HFFc6 (cell line): ENCODE results near the gene FLCN. TPM values are rescaled to one million over a fixed set of nuclear protein-coding genes. Genes with fewer than 3 reads are reported as not detected.
A peak's percentile ranks its signal among the peaks of the same experiment; 100 is the strongest.
"Not testable (repeated sequence)": the region's sequence is repeated elsewhere in the genome, so short reads cannot be mapped to it uniquely, and the experiment has no call there.

ENCODE experiments used
- DNase-seq: peaks from one replicate; pipeline ENCODE4 v3.0.0-alpha.2; 2018
- H3K27ac Mint-ChIP-seq: 2 replicates; pipeline ENCODE4 v1.8.0; 2020; ENCODE audit warnings: mild to moderate bottlenecking, mixed read lengths
- H3K27me3 Mint-ChIP-seq: 2 replicates; pipeline ENCODE4 v1.8.0; 2021; ENCODE audit warnings: mild to moderate bottlenecking, moderate library complexity, mixed read lengths; ENCODE audit not compliant: insufficient read depth
- H3K36me3 Mint-ChIP-seq: 2 replicates; pipeline ENCODE4 v1.8.0; 2021; ENCODE audit warnings: low read depth, mixed read lengths
- H3K4me1 Mint-ChIP-seq: 2 replicates; pipeline ENCODE4 v1.8.0; 2020; ENCODE audit warnings: low read depth, mixed read lengths
- H3K4me3 Mint-ChIP-seq: 2 replicates; pipeline ENCODE4 v1.8.0; 2020; ENCODE audit warnings: mild to moderate bottlenecking, moderate library complexity, mixed read lengths
- H3K9me3 Mint-ChIP-seq: 2 replicates; pipeline ENCODE4 v1.8.0; 2020; ENCODE audit warnings: mild to moderate bottlenecking, mixed read lengths
- total RNA-seq, 6 experiments: library from RNA; stranded (reverse); fragmentation: NEBNext Ultra II Directional; extraction: Animal tissue kit (Norgen Biotek cat#: 25700); gene quantifications; 2 replicates in 1 of 6; 3 replicates in 5 of 6; pipeline ENCODE4 v1.2.3, GENCODE V29; 2021
- TF ChIP-seq, protein P1 (sequence below): fragments of 200-600 bp; sonication (generic); IDR thresholded peaks from 2 replicates; pipeline ENCODE4 v1.5.0; 2021; ENCODE audit warnings: antibody characterized with exemption, mild to moderate bottlenecking

The FLCN gene
- total RNA-seq, 6 experiments from 2014 or later: 15.8 to 19.2 (median 17.3) TPM

DNA sequence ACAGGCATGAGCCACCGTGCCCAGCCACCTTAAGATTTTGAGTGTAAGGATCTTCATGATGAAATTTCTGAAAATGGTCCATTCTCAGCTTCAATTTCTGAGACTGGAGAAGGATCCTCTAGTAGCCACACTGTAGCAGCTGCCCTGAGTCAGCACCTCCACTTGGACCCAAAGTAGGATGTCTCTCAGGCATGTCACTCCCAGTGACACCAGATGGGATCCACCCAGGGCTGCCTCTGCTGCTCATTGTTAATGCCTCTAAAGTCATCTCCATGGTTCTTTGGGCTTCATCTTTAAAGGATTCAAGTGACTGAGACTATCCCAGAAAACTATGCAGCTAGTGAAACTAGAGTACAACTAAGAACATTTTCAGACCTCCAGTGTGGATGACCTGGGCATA lies 38.7 kb downstream of the FLCN start:
- Mint-ChIP-seq H3K9me3 (no peaks in the 10 kb centered on the region), H3K27me3 (peaks cover 7% of the 10 kb centered on the region), H3K27ac (no peak overlapping the region; the same call in 1 of the 2 replicates), H3K36me3 (peaks cover 5% of the 10 kb centered on the region), H3K4me1 (peaks cover 23% of the 10 kb centered on the region), H3K4me3 (no peak overlapping the region)
- TF ChIP-seq, protein P1, sequence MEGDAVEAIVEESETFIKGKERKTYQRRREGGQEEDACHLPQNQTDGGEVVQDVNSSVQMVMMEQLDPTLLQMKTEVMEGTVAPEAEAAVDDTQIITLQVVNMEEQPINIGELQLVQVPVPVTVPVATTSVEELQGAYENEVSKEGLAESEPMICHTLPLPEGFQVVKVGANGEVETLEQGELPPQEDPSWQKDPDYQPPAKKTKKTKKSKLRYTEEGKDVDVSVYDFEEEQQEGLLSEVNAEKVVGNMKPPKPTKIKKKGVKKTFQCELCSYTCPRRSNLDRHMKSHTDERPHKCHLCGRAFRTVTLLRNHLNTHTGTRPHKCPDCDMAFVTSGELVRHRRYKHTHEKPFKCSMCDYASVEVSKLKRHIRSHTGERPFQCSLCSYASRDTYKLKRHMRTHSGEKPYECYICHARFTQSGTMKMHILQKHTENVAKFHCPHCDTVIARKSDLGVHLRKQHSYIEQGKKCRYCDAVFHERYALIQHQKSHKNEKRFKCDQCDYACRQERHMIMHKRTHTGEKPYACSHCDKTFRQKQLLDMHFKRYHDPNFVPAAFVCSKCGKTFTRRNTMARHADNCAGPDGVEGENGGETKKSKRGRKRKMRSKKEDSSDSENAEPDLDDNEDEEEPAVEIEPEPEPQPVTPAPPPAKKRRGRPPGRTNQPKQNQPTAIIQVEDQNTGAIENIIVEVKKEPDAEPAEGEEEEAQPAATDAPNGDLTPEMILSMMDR: no peak
- DNase-seq: no peak

DNA sequence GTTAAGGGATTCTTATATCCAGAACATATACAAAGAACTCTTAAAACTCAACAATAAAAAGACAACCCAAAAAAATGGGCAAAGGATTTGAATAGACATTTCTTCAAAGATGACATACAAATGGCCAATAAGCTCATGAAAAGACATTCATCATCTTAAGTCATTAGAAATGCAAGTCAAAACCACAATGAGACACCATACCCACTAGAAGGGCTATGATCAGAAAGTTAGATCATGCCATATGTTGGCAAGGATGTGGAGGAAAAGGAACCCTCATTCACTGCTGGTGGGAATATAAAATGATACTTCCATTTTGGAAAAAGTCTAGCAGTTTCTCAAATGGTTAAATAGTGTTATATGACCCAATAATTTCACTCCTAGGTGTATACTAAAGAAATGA lies 40.2 kb downstream of the FLCN start:
- no peaks in the 10 kb centered on the region for H3K36me3 Mint-ChIP-seq
- TF ChIP-seq, protein P1: no peak
- no peak overlapping the region for H3K27ac Mint-ChIP-seq
- H3K4me3 Mint-ChIP-seq: no peak overlapping the region
- H3K27me3 Mint-ChIP-seq: peaks cover 10% of the 10 kb centered on the region
- H3K9me3 Mint-ChIP-seq: no peaks in the 10 kb centered on the region
- peaks cover 27% of the 10 kb centered on the region for H3K4me1 Mint-ChIP-seq
- DNase-seq: no peak

DNA sequence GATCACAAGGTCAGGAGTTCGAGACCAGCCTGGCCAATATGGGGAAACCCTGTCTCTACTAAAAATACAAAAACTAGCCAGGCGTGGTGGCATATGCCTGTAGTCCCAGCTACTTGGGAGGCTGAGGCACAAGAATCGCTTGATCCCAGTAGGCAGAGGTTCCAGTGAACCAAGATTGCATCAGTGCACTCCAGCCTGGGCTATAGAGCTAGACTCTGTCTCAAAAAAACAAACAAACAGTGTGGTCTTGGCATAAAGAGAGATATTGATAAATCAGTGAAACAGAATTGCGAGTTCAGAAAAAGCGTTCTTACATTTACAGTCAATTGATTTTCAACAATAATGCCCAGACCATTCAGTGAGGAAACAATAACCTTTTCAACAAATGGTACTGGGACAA lies 41.5 kb downstream of the FLCN start:
- H3K27ac Mint-ChIP-seq, H3K36me3 Mint-ChIP-seq, DNase-seq, H3K4me3 Mint-ChIP-seq, H3K9me3 Mint-ChIP-seq: not testable (repeated sequence)
- Mint-ChIP-seq H3K27me3 (peaks cover 13% of the 10 kb centered on the region), H3K4me1 (peaks cover 34% of the 10 kb centered on the region)

DNA sequence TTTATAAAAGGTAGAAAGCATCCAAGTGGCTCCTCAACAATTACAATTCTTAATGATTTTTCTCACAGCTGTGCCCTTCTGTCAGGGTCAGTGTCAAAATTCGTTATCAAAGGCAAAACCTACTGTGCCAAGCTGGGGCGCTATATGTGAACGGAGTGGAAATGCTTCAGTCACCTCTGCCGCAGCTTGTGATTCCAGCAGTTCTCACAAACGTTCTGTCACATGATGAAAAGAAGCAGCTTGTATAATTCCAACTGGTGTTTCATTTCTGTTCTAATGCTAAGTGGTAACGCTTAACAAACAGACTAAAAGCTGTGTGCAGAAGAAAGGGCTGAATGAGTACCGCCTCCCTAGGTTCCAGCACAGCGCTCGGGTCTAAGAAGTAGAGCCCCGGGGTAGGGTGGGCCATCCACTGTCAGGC lies 45.0 kb downstream of the FLCN start:
- no peak for DNase-seq
- Mint-ChIP-seq H3K9me3 (no peaks in the 10 kb centered on the region), H3K4me1 (peaks cover 34% of the 10 kb centered on the region), H3K4me3 (peak overlapping the region; percentile 77; the same call in 1 of the 2 replicates), H3K27me3 (peaks cover 16% of the 10 kb centered on the region), H3K36me3 (peaks cover 7% of the 10 kb centered on the region), H3K27ac (peak overlapping the region; percentile 94)
- TF ChIP-seq, protein P1: no peak

DNA sequence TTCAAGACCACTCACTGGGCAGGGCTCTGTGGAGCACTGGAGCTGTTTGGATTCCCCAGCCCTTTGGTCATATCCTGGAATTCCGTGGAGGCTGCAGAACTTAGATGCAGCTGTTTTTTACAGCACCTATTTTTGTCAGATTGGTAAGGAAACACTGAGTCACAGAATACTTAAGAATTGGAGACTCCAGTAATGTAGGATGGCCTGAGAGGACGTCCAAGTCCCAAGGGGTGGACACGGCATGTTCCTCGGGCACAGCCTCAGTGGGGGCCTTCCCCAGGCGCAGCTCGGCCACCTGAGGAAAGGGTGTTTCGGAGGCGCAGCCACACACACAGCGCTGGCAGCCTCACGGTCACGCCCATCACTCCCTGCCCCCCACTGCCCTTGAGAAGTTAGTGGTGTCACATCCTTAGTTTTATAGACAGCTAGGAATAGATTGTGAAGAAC lies 45.6 kb downstream of the FLCN start:
- peak; percentile 77 for DNase-seq
- TF ChIP-seq, protein P1: no peak
- H3K27ac Mint-ChIP-seq: peak overlapping the region; percentile 94
- H3K27me3 Mint-ChIP-seq: peaks cover 16% of the 10 kb centered on the region
- peaks cover 30% of the 10 kb centered on the region for H3K4me1 Mint-ChIP-seq
- H3K9me3 Mint-ChIP-seq: no peaks in the 10 kb centered on the region
- H3K36me3 Mint-ChIP-seq: peaks cover 7% of the 10 kb centered on the region
- peak overlapping the region; percentile 77 for H3K4me3 Mint-ChIP-seq

DNA sequence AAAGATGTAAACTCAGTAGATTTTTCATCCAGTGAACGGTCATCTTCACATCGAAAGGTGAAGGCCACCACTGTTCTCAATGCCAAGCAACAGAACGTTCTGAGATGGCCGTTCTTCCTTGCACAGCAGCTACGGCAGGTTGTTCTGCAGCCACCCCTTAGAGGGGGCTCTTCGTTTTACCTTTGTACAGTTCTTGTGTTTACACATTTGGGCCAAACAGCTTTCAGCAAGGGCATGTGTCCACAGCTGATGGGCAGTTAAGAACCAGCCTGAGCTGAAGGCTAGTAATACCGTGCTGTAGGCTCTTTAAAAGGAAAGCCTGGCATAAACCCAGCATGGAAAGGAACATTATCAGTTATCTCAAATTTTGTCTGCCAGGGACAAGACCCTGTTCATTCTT lies 46.8 kb downstream of the FLCN start:
- Mint-ChIP-seq H3K36me3 (peaks cover 16% of the 10 kb centered on the region), H3K9me3 (no peaks in the 10 kb centered on the region), H3K4me1 (peaks cover 30% of the 10 kb centered on the region), H3K27ac (peak overlapping the region; percentile 94), H3K27me3 (peaks cover 18% of the 10 kb centered on the region), H3K4me3 (no peak overlapping the region)
- TF ChIP-seq, protein P1: no peak
- no peak for DNase-seq
